ENCODE measurements around the gene HLA-DMA. TPM values are rescaled to one million over a fixed set of nuclear protein-coding genes. Genes with fewer than 3 reads are reported as not detected.

The HLA-DMA gene
- total RNA-seq, 5 donors from 2014 or later (not counting 1 experiment from before 2014, with no cell fraction given), result 22.3 to 37.8 (median 27.5) TPM

GRCh38 chr6:32982084-32982701, 29.3 kb upstream of the HLA-DMA start:
- no peak for ATAC-seq (replicated peaks in 1 of 4)
- 56% methylated on average over 4 of the region's 8 CpGs for WGBS (ENCODE audit: insufficient coverage)
- Histone ChIP-seq H3K9me3 (no peaks in the 10 kb centered on the region), H3K4me3 (ENCODE audit: control insufficient read depth in 1 of 2, extremely low read depth in 1 of 2, low read length in 1 of 2) (no peak overlapping the region), H3K36me3 (ENCODE audit: control insufficient read depth in 2 of 2, extremely low read depth in 1 of 2, insufficient read depth in 1 of 2, low read length in 1 of 2) (peaks cover 2 to 45% of the 10 kb centered on the region in 2 donors), H3K27me3 (replicated peaks in 1 of 2; ENCODE audit: control insufficient read depth in 2 of 2, extremely low read depth in 1 of 2, insufficient read depth in 2 of 2, low read length in 1 of 2) (no peaks in the 10 kb centered on the region), H3K27ac (ENCODE audit: low read length) (no peak overlapping the region), H3K4me1 (ENCODE audit: control insufficient read depth in 1 of 2, extremely low read depth in 1 of 2, insufficient read depth in 2 of 2, low read length in 2 of 2) (peaks cover 0 to 23% of the 10 kb centered on the region in 2 experiments)
- no peak for DNase-seq
- ChIA-PET CTCF (interaction anchor here (0.6 to 6.0 kb wide), 5 partner anchors 8 to 48 kb away, joined by 3 to 124 read pairs (median 5); partner anchors contain the start of genes BRD2 (in 1 of the 2) and HLA-DMA (in 1 of the 2)), POLR2A (interaction anchor here (0.6 to 2.4 kb wide), 3 partner anchors 10 to 1540 kb away, joined by 3 to 22 read pairs (median 4); partner anchors contain the start of gene TAP2 (in 1 of the 2))
- no peak overlapping the region for H3K4me3 Mint-ChIP-seq
- peaks cover 36% of the 10 kb centered on the region for H3K36me3 Mint-ChIP-seq
- H3K4me1 Mint-ChIP-seq, result peaks cover 35 to 56% (median 46%) of the 10 kb centered on the region in 3 donors
- H3K9me3 Mint-ChIP-seq, result no peaks in the 10 kb centered on the region
- H3K27ac Mint-ChIP-seq, result peak overlapping the region; percentile 4 to 17
- H3K27me3 Mint-ChIP-seq, result no peaks in the 10 kb centered on the region

- Mint-ChIP-seq H3K4me3 (no peak overlapping the region), H3K9me3 (no peaks in the 10 kb centered on the region), H3K27ac (no peak overlapping the region), H3K4me1 (peaks cover 52 to 73% (median 62%) of the 10 kb centered on the region in 3 donors), H3K36me3 (peaks cover 52% of the 10 kb centered on the region), H3K27me3 (no peaks in the 10 kb centered on the region)
- Histone ChIP-seq H3K9me3 (no peaks in the 10 kb centered on the region), H3K27ac (ENCODE audit: low read length) (peak overlapping the region; percentile 3), H3K4me3 (ENCODE audit: control insufficient read depth in 1 of 2, extremely low read depth in 1 of 2, low read length in 1 of 2) (no peak overlapping the region), H3K36me3 (ENCODE audit: control insufficient read depth in 2 of 2, extremely low read depth in 1 of 2, insufficient read depth in 1 of 2, low read length in 1 of 2) (peaks cover 2 to 62% of the 10 kb centered on the region in 2 donors), H3K27me3 (replicated peaks in 1 of 2; ENCODE audit: control insufficient read depth in 2 of 2, extremely low read depth in 1 of 2, insufficient read depth in 2 of 2, low read length in 1 of 2) (no peaks in the 10 kb centered on the region), H3K4me1 (ENCODE audit: control insufficient read depth in 1 of 2, extremely low read depth in 1 of 2, insufficient read depth in 2 of 2, low read length in 2 of 2) (peaks cover 8 to 38% of the 10 kb centered on the region in 2 experiments)
- WGBS (ENCODE audit: insufficient coverage), result 91% methylated on average over 5 of the region's 11 CpGs
- DNase-seq, result no peak
- no peak for ATAC-seq (replicated peaks in 1 of 4)
- ChIA-PET CTCF (interaction anchor here (0.9 to 6.0 kb wide), 11 partner anchors 9 to 109 kb away, joined by 3 to 124 read pairs (median 4); partner anchors contain the start of genes HLA-DMA (in 1 of the 2) and HLA-DPB1 (in 1 of the 2)), POLR2A (interaction anchor here (0.8 to 2.4 kb wide), 4 partner anchors 9 to 11 kb away, joined by 3 to 22 read pairs (median 7); no protein-coding TSS in a partner anchor)
These were observed 27.7 kb upstream of the HLA-DMA start for GRCh38 chr6:32980488-32981038.

- ATAC-seq (replicated peaks in 1 of 4) (no peak), DNase-seq (no peak)
- Histone ChIP-seq H3K36me3 (ENCODE audit: control insufficient read depth in 2 of 2, extremely low read depth in 1 of 2, insufficient read depth in 1 of 2, low read length in 1 of 2) (peaks cover 2 to 68% of the 10 kb centered on the region in 2 donors), H3K4me3 (ENCODE audit: control insufficient read depth in 1 of 2, extremely low read depth in 1 of 2, low read length in 1 of 2) (no peak overlapping the region), H3K27me3 (replicated peaks in 1 of 2; ENCODE audit: control insufficient read depth in 2 of 2, extremely low read depth in 1 of 2, insufficient read depth in 2 of 2, low read length in 1 of 2) (no peaks in the 10 kb centered on the region), H3K4me1 (ENCODE audit: control insufficient read depth in 1 of 2, extremely low read depth in 1 of 2, insufficient read depth in 2 of 2, low read length in 2 of 2) (peaks cover 14 to 40% of the 10 kb centered on the region in 2 experiments), H3K9me3 (no peaks in the 10 kb centered on the region), H3K27ac (ENCODE audit: low read length) (peak overlapping the region; percentile 3)
- H3K9me3 Mint-ChIP-seq, result no peaks in the 10 kb centered on the region
- ChIA-PET POLR2A (interaction anchor here (0.6 to 2.4 kb wide), 5 partner anchors 8 to 798 kb away, joined by 3 to 22 read pairs (median 4); no protein-coding TSS in a partner anchor), CTCF (interaction anchor here (0.5 to 6.0 kb wide), 8 partner anchors 8 to 217 kb away, joined by 3 to 124 read pairs (median 6); partner anchors contain the start of gene HLA-DMA (in 1 of the 2))
- H3K4me3 Mint-ChIP-seq, result no peak overlapping the region
- WGBS (ENCODE audit: insufficient coverage), result 83% methylated on average over 2 of the region's 12 CpGs
- H3K27ac Mint-ChIP-seq, result peak overlapping the region; percentile 19 to 34
- peaks cover 58 to 76% (median 67%) of the 10 kb centered on the region in 3 donors for H3K4me1 Mint-ChIP-seq
- H3K27me3 Mint-ChIP-seq, result no peaks in the 10 kb centered on the region
- peaks cover 59% of the 10 kb centered on the region for H3K36me3 Mint-ChIP-seq
These were observed 27.0 kb upstream of the HLA-DMA start for GRCh38 chr6:32979720-32980487.

DNA sequence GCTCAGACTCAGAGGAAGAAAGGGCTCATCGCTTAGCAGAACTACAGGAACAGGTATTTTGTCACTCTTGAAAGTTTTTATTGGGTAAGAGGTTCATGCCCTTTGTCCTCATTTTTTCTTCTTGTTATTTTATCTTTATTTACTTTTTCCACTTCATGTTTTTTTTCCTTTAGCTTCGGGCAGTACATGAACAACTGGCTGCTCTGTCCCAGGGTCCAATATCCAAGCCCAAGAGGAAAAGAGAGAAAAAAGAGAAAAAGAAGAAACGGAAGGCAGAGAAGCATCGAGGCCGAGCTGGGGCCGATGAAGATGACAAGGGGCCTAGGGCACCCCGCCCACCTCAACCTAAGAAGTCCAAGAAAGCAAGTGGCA, 25.0 kb upstream of the HLA-DMA start:
- Mint-ChIP-seq H3K27ac (peak overlapping the region in 1 of 2 donors; percentile 48), H3K4me1 (peaks cover 49 to 68% (median 63%) of the 10 kb centered on the region in 3 donors)

GRCh38 chr6:32977272-32977952, 24.5 kb upstream of the HLA-DMA start:
- H3K9me3 ChIP-seq, result no peaks in the 10 kb centered on the region
- peaks cover 20 to 44% of the 10 kb centered on the region in 2 experiments for H3K4me1 ChIP-seq (ENCODE audit: control insufficient read depth in 1 of 2, extremely low read depth in 1 of 2, insufficient read depth in 2 of 2, low read length in 2 of 2)
- ChIA-PET CTCF (interaction anchor here in 1 of 2 donors (0.6 kb wide), 1 partner anchor 77 kb away, joined by 6 read pairs; no protein-coding TSS in a partner anchor), POLR2A (interaction anchor here in 1 of 2 donors (0.8 kb wide), 1 partner anchor 45 kb away, joined by 5 read pairs; no protein-coding TSS in a partner anchor)
- 63% methylated on average over 4 of the region's 10 CpGs for WGBS (ENCODE audit: insufficient coverage)
- H3K4me3 ChIP-seq (ENCODE audit: control insufficient read depth in 1 of 2, extremely low read depth in 1 of 2, low read length in 1 of 2), result no peak overlapping the region
- Mint-ChIP-seq H3K4me1 (peaks cover 48 to 68% (median 67%) of the 10 kb centered on the region in 3 donors), H3K9me3 (no peaks in the 10 kb centered on the region), H3K27me3 (no peaks in the 10 kb centered on the region), H3K27ac (peak overlapping the region; percentile 1 to 48), H3K36me3 (peaks cover 83% of the 10 kb centered on the region), H3K4me3 (peak overlapping the region in 1 of 3 donors; percentile 99)
- DNase-seq (no peak), ATAC-seq (replicated peaks in 1 of 4) (no peak)
- peaks cover 2 to 77% of the 10 kb centered on the region in 2 donors for H3K36me3 ChIP-seq (ENCODE audit: control insufficient read depth in 2 of 2, extremely low read depth in 1 of 2, insufficient read depth in 1 of 2, low read length in 1 of 2)
- H3K27me3 ChIP-seq (replicated peaks in 1 of 2; ENCODE audit: control insufficient read depth in 2 of 2, extremely low read depth in 1 of 2, insufficient read depth in 2 of 2, low read length in 1 of 2), result peaks cover 0 to 4% of the 10 kb centered on the region in 2 experiments
- no peak overlapping the region for H3K27ac ChIP-seq (ENCODE audit: low read length)

More for the DNA sequence above, 25.0 kb upstream of the HLA-DMA start:
- Histone ChIP-seq H3K4me1 (ENCODE audit: control insufficient read depth in 1 of 2, extremely low read depth in 1 of 2, insufficient read depth in 2 of 2, low read length in 2 of 2) (peaks cover 20 to 44% of the 10 kb centered on the region in 2 experiments), H3K27ac (ENCODE audit: low read length) (no peak overlapping the region), H3K36me3 (ENCODE audit: control insufficient read depth in 2 of 2, extremely low read depth in 1 of 2, insufficient read depth in 1 of 2, low read length in 1 of 2) (peaks cover 2 to 77% of the 10 kb centered on the region in 2 donors), H3K9me3 (no peaks in the 10 kb centered on the region), H3K4me3 (ENCODE audit: control insufficient read depth in 1 of 2, extremely low read depth in 1 of 2, low read length in 1 of 2) (no peak overlapping the region), H3K27me3 (replicated peaks in 1 of 2; ENCODE audit: control insufficient read depth in 2 of 2, extremely low read depth in 1 of 2, insufficient read depth in 2 of 2, low read length in 1 of 2) (no peaks in the 10 kb centered on the region)
- WGBS (ENCODE audit: insufficient coverage), result no CpG with 5 or more reads among the region's 7 CpGs
- DNase-seq (no peak), ATAC-seq (replicated peaks in 1 of 4) (no peak)
- CTCF ChIA-PET, result no interaction called here
- H3K27me3 Mint-ChIP-seq, result no peaks in the 10 kb centered on the region
- peaks cover 78% of the 10 kb centered on the region for H3K36me3 Mint-ChIP-seq
- no peaks in the 10 kb centered on the region for H3K9me3 Mint-ChIP-seq
- H3K4me3 Mint-ChIP-seq, result peak overlapping the region in 1 of 3 donors; percentile 99
- POLR2A ChIA-PET, result interaction anchor here in 1 of 2 donors (0.6 kb wide), 1 partner anchor 10 kb away, joined by 3 read pairs; no protein-coding TSS in a partner anchor
